Measurements from ENCODE around the gene MCTP1. TPM values are rescaled to one million over a fixed set of nuclear protein-coding genes. Genes with fewer than 3 reads are reported as not detected.

The MCTP1 gene
- total RNA-seq, 4 donors from 2014 or later: 5.4 to 22.1 (median 5.8) TPM

- H3K27me3 ChIP-seq: no peaks in the 10 kb centered on the region
- in situ Hi-C loops (cut with MboI; ENCODE audit: low sequenced_read_pairs in 4 of 4): no loop called here
- no peak for DNase-seq
- no peaks in the 10 kb centered on the region for H3K36me3 ChIP-seq
- no peaks in the 10 kb centered on the region for H3K9me3 ChIP-seq
- H3K4me3 ChIP-seq: no peak overlapping the region
- intact Hi-C loops (cut with DNase I; ENCODE audit: low total_unique reads): no loop called here
- no peak overlapping the region for H3K27ac ChIP-seq
- no peaks in the 10 kb centered on the region for H3K4me1 ChIP-seq
- ATAC-seq: no peak
- TF ChIP-seq POLR2A (IDR thresholded peaks at IDR 0.05): no peak
- TF ChIP-seq, protein P1, sequence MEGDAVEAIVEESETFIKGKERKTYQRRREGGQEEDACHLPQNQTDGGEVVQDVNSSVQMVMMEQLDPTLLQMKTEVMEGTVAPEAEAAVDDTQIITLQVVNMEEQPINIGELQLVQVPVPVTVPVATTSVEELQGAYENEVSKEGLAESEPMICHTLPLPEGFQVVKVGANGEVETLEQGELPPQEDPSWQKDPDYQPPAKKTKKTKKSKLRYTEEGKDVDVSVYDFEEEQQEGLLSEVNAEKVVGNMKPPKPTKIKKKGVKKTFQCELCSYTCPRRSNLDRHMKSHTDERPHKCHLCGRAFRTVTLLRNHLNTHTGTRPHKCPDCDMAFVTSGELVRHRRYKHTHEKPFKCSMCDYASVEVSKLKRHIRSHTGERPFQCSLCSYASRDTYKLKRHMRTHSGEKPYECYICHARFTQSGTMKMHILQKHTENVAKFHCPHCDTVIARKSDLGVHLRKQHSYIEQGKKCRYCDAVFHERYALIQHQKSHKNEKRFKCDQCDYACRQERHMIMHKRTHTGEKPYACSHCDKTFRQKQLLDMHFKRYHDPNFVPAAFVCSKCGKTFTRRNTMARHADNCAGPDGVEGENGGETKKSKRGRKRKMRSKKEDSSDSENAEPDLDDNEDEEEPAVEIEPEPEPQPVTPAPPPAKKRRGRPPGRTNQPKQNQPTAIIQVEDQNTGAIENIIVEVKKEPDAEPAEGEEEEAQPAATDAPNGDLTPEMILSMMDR (IDR thresholded peaks at IDR 0.05 in 4 of 5, conservative IDR thresholded peaks at IDR 0.05 in 1 of 5): no peak
Measured at GRCh38 chr5:95093211-95093610, 191.7 kb downstream of the MCTP1 start.

- intact Hi-C loops (cut with DNase I; ENCODE audit: low total_unique reads): no loop called here
- H3K4me1 ChIP-seq: no peaks in the 10 kb centered on the region
- DNase-seq: no peak
- H3K4me3 ChIP-seq: no peak overlapping the region
- in situ Hi-C loops (cut with MboI; ENCODE audit: low sequenced_read_pairs in 4 of 4): no loop called here
- H3K9me3 ChIP-seq: no peaks in the 10 kb centered on the region
- ATAC-seq: no peak
- no peaks in the 10 kb centered on the region for H3K27me3 ChIP-seq
- H3K36me3 ChIP-seq: no peaks in the 10 kb centered on the region
- H3K27ac ChIP-seq: no peak overlapping the region
- TF ChIP-seq, protein P1 (IDR thresholded peaks at IDR 0.05 in 4 of 5, conservative IDR thresholded peaks at IDR 0.05 in 1 of 5): no peak
- no peak for TF ChIP-seq POLR2A (IDR thresholded peaks at IDR 0.05)
Measured at GRCh38 chr5:95090774-95091173, 194.1 kb downstream of the MCTP1 start.

GRCh38 chr5:95087816-95088317 is 197.0 kb downstream of the MCTP1 start:
- H3K4me3 ChIP-seq: no peak overlapping the region
- H3K27ac ChIP-seq: no peak overlapping the region
- DNase-seq (no peak), ATAC-seq (no peak)
- H3K9me3 ChIP-seq: no peaks in the 10 kb centered on the region
- TF ChIP-seq, protein P1 (IDR thresholded peaks at IDR 0.05 in 4 of 5, conservative IDR thresholded peaks at IDR 0.05 in 1 of 5): no peak
- TF ChIP-seq POLR2A (IDR thresholded peaks at IDR 0.05): no peak
- in situ Hi-C loops (cut with MboI; ENCODE audit: low sequenced_read_pairs in 4 of 4): no loop called here
- intact Hi-C loops (cut with DNase I; ENCODE audit: low total_unique reads): loop anchor here (10.0 kb wide), 1 partner anchor 47 kb away; no protein-coding TSS in a partner anchor
- no peaks in the 10 kb centered on the region for H3K36me3 ChIP-seq
- no peaks in the 10 kb centered on the region for H3K27me3 ChIP-seq
- H3K4me1 ChIP-seq: no peaks in the 10 kb centered on the region

- in situ Hi-C loops (cut with MboI; ENCODE audit: low sequenced_read_pairs in 4 of 4) (no loop called here), intact Hi-C loops (cut with DNase I; ENCODE audit: low total_unique reads) (loop anchor here (10.0 kb wide), 1 partner anchor 48 kb away; no protein-coding TSS in a partner anchor)
- DNase-seq (no peak), ATAC-seq (no peak)
- Histone ChIP-seq H3K4me1 (no peaks in the 10 kb centered on the region), H3K36me3 (no peaks in the 10 kb centered on the region), H3K27ac (no peak overlapping the region), H3K27me3 (no peaks in the 10 kb centered on the region), H3K4me3 (no peak overlapping the region), H3K9me3 (no peaks in the 10 kb centered on the region)
- TF ChIP-seq, protein P1 (IDR thresholded peaks at IDR 0.05 in 4 of 5, conservative IDR thresholded peaks at IDR 0.05 in 1 of 5): no peak
- TF ChIP-seq POLR2A (IDR thresholded peaks at IDR 0.05): no peak
Measured at GRCh38 chr5:95086927-95087815, 197.7 kb downstream of the MCTP1 start.
